ENCODE results near the gene CHAMP1. TPM values are rescaled to one million over a fixed set of nuclear protein-coding genes. Genes with fewer than 3 reads are reported as not detected.

The CHAMP1 gene
- polyA plus RNA-seq, 1 of the 3 experiments (the other 2 are of a cell fraction), result 28.6 TPM

- CTCF ChIA-PET, result no interaction called here
- H3K4me3 ChIP-seq (ENCODE audit: low read depth in 2 of 2, low read length in 1 of 2), result 0 out of 4 replicates have a peak overlapping the region, but pooled peaks of 1 of the 2 experiments have one; percentile 8
- 81% methylated on average over 3 of the region's 3 CpGs for WGBS (ENCODE audit: low lambda C conversion rate)
- no peak for TF ChIP-seq FOXJ3 (CRISPR knock-in tag; IDR thresholded peaks at IDR 0.05)
- no peak for TF ChIP-seq EP300 (IDR thresholded peaks at IDR 0.05; ENCODE audit: borderline replicate concordance in 1 of 2, low read depth in 1 of 2, low read length in 1 of 2)
- TF ChIP-seq, protein P1, sequence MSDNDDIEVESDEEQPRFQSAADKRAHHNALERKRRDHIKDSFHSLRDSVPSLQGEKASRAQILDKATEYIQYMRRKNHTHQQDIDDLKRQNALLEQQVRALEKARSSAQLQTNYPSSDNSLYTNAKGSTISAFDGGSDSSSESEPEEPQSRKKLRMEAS (IDR thresholded peaks at IDR 0.05; ENCODE audit: low read depth), result no peak
- TF ChIP-seq PBX3 (IDR thresholded peaks at IDR 0.05), result no peak
- no peak for TF ChIP-seq CTCF (IDR thresholded peaks at IDR 0.05)
- no peak for TF ChIP-seq TAF1 (IDR thresholded peaks at IDR 0.05; ENCODE audit: borderline replicate concordance, low read depth, low read length)
- TF ChIP-seq MXI1 (IDR thresholded peaks at IDR 0.05; ENCODE audit: low read depth, low read length), result no peak
- TF ChIP-seq FOXM1 (IDR thresholded peaks at IDR 0.05; ENCODE audit: low read depth), result no peak
- TF ChIP-seq GATA2 (CRISPR knock-in tag; IDR thresholded peaks at IDR 0.05), result no peak
- no peak for TF ChIP-seq SMC3 (IDR thresholded peaks at IDR 0.05; ENCODE audit: low read depth, low read length)
- TF ChIP-seq TEAD4 (IDR thresholded peaks at IDR 0.05; ENCODE audit: borderline replicate concordance, insufficient read depth), result no peak
- TF ChIP-seq ZBTB33 (IDR thresholded peaks at IDR 0.05; ENCODE audit: borderline replicate concordance, low read depth), result no peak
- POLR2A ChIA-PET, result no interaction called here
- peaks cover 34 to 56% of the 10 kb centered on the region in 2 experiments for H3K36me3 ChIP-seq (replicated peaks in 1 of 2; ENCODE audit: control insufficient read depth in 1 of 2, insufficient read depth in 2 of 2, low read length in 1 of 2)
- DNase-seq, result no peak
- no peaks in the 10 kb centered on the region for H3K27me3 ChIP-seq (ENCODE audit: insufficient read depth)
- H3K27ac ChIP-seq (ENCODE audit: low read depth in 2 of 2, low read length in 1 of 2), result no peak overlapping the region
- H3K9me3 ChIP-seq, result no peaks in the 10 kb centered on the region
- peaks cover 7% of the 10 kb centered on the region; the same call in 1 of the 2 replicates for H4K20me1 ChIP-seq (ENCODE audit: insufficient read depth)
- peaks cover 17 to 21% of the 10 kb centered on the region in 2 experiments for H3K4me1 ChIP-seq (ENCODE audit: control insufficient read depth in 1 of 2, insufficient read depth in 2 of 2, low read depth in 1 of 2, low read length in 1 of 2)
- H3K79me2 ChIP-seq (ENCODE audit: insufficient read depth), result peaks cover 56% of the 10 kb centered on the region
- peak overlapping the region; percentile 29; the same call in 1 of the 2 replicates for H3K4me2 ChIP-seq
- H2AFZ ChIP-seq (ENCODE audit: low read depth), result no peak overlapping the region
- H3F3A ChIP-seq (replicated peaks; ENCODE audit: insufficient read depth), result peaks cover 41% of the 10 kb centered on the region
- H3K9me2 ChIP-seq, result no peaks in the 10 kb centered on the region
- H3K9ac ChIP-seq, result no peak overlapping the region
Observed at GRCh38 chr13:114283576-114283975, 30.7 kb upstream of the CHAMP1 start.
